ENCODE results near the gene ARHGAP28.
"Not testable (repeated sequence)": the region's sequence is repeated elsewhere in the genome, so short reads cannot be mapped to it uniquely, and the experiment has no call there.

ARHGAP28 gene

DNA sequence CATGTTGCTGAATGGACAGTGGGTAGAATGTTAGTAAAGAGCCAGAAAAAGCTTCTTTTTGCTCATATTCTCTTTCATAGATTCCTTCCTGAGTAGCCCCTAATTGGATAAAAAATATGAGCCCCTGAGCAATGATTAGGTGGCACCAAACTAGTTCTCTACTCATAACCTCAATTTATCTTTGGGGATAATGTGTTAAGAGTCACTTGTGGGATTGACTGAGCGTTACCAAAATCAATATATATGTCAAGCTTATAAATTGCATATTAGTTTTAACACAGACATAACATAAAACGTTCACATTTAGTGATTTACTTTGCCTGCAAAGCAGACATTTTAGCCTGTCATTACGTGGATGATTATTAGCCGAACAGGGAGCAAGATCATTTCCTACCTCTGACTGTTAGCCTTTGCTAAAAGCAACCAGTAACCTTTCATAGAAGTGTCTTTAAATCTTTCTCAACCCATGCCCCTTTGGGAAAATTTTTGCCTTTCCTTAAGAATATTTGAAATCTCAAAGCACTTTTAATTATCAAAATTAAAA lies 85.4 kb downstream of the ARHGAP28 start:
- no peak for DNase-seq

DNA sequence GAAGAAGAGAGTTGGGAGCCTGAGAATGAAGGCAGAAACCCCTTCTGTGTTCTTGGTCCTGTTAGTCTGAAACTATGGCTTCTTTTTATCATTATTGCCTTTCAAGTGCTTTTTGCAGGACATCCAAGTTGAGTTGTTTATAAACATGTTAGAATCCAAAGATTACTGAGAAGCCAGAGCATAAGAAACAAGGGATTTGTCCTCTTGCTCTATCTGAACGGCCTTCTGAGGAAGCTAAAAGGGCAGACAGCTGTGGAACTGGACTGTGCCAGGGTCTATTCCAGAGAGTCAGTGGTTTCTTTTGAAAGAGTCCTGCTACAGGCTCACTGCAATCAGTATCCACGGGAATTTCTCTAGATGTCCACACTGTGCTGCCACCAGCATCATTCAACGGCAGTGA lies 86.6 kb downstream of the ARHGAP28 start:
- no peak for DNase-seq

DNA sequence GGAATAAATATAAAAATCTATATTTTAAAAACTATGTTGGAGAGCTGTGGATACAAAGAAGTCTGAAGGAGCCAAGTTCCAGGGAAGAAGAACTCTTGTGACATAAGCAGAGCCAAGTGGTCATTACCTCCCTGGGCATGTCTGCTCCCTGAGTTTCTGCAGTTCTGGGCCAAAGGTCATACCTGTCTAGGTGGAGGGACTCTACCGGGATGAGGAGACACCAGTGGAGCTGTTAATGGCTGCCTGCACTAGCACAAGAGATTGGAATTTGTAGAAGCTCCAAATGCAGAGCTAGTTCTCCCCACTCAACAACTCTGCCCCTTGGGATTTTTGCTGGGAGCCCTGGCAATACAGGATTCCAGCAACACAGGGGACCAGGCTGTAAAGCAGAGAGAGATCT lies 89.8 kb downstream of the ARHGAP28 start:
- DNase-seq: no peak

DNA sequence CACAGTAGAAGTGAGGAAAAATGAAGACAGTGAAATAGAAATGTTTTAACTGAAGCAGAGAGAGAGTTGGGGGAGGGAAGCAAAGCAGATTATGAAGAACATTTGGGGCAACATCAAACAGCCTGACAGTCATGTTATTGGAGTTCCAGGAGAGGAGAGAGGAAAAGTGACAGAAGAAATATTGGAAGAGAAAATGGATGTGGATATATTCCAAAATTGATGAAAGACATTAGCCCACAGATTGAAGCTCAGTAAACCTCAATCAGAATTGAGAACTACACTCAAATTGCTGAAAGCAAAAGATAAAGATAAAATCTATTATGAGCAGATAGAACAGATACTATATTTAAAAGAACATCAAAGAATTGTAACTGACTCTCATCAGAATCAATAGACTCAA lies 90.8 kb downstream of the ARHGAP28 start:
- DNase-seq: no peak

DNA sequence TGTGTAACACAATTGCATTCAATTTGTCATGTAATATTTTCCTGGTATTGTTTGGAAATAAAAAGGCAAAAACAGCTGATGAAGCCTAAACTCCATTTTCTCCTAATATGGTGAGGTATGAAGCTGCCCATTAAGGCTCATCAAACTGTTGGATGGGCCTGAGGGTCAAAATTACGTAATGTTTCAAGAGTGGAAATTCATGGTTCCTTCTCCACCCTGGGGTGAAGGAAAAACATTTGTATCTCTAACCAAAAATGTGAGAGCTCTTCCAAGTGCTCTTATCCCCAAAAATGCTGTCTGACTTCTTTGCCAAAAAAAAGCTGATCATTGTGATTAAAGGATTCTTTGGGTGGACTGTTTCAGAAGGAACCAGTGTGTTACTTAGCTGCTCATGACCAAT lies 91.8 kb downstream of the ARHGAP28 start:
- DNase-seq: no peak

DNA sequence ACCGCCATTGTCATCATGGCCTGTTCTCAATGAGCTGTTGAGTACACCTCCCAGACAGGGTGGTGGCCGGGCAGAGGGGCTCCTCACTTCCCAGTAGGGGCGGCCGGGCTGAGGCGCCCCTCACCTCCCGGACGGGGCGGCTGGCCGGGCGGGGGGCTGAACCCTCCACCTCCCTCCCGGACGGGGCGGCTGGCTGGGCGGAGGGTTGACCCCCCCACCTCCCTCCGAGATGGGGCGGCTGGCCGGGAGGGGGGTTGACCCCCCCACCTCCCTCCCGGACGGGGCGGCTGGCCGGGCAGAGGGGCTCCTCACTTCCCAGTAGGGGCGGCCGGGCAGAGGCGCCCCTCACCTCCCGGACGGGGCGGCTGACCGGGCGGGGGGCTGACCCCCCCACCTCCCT lies 97.6 kb downstream of the ARHGAP28 start:
- DNase-seq: not testable (repeated sequence)

DNA sequence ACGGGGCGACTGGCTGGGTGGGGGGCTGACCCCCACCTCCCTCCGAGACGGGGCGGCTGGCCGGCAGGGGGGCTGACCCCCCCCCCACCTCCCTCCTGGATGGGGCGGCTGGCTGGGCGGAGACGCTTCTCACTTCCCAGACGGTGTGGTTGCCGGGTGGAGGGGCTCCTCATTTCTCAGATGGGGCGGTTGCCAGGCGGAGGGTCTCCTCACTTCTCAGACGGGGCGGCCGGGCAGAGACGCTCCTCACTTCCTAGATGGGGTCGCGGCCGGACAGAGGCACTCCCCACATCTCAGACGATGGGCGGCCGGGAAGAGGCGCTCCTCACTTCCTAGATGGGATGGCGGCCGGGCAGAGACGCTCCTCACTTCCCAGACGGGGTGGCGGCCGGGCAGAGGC lies 98.0 kb downstream of the ARHGAP28 start:
- DNase-seq: not testable (repeated sequence)

DNA sequence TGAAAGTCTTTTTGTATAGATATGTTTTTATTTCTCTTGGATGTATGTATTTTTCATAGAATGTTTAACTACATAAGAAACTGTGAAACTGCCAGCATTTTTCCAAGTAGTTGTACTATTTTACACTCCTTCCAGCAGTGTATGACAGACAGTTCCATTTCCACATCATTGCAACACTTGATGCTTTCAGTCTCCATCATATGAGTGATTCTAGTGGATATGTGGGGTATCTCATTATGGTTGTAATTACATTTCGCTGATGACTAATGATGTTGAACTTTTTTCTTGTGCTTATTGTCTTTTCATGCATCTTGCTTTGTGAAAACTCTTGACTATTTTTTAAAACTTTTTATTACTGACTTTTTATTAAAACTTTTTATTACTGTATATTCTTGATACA lies 101.4 kb downstream of the ARHGAP28 start:
- no peak for DNase-seq

DNA sequence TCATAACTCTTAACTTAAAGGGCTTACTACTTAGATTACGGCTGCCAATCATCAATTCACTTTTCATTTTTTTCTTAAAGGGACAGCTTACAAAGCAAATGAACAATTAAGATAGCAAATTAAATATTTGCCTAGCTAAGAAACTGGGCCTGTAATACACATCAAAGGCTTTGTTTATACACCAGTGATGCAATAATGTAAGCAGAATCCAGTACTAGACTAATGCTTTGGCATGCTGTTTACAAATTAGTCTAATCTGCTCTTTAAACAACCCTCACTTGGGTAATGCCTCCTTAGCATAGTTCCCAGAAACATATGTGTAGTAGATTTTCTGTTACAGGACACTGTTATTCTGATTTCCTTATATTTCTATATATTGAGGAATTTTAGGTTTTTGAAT lies 105.8 kb downstream of the ARHGAP28 start:
- no peak for DNase-seq

DNA sequence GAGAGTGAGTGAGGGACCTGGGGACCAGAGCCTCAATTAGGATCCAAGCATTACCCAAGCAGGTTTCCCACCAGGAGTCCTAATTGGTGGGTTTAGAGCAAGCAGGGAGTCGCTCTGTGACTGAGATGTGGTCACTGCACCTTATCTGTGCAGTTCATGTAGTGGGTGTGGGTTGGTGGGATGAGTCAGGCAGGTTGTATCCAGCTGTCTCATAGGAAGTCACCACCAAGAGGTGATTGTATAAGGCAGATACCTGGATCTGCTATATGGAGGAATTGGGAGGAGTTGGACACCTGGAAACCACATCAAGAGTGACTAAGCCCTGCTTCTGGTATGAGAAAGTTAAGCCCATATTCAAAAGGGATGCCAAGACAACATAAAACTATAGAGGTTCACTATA lies 106.8 kb downstream of the ARHGAP28 start:
- no peak for DNase-seq

DNA sequence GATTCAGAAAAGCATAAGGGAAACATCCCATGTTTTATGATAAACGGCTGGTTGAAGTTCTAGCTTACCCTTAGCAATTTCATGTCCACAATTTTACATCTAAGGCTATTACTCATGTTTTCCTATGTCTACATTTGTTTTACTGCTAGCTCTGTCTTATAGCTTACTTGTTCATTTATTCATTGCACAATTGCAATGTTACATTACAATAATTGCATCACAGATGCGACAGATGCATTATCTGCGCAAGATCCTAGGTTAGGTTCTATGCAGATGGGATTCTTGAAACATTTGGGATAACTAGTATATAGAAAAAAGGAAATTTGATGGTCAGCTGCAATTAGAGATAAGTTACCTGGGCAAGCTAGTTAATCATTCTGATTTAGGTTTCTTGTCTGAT lies 108.4 kb downstream of the ARHGAP28 start:
- no peak for DNase-seq

DNA sequence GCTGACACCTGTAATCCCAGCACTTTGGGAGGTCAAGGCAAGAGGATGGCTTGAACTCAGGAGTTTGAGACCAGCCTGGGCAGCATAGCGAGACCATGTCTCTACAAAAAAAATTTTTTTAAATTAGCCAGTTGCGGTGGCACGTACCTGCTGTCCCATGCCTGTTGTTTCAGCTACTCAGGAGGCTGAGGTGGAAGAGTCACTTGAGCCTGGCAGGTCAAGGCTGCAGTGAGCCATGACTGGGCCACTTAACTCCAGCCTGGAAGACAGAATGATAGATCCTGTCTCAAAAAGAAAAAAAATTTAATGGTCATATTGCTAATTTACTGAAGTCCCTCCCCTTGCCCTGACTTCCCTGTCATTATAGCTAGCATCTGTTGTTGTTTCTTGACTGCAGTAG lies 112.6 kb downstream of the ARHGAP28 start:
- no peak for DNase-seq

DNA sequence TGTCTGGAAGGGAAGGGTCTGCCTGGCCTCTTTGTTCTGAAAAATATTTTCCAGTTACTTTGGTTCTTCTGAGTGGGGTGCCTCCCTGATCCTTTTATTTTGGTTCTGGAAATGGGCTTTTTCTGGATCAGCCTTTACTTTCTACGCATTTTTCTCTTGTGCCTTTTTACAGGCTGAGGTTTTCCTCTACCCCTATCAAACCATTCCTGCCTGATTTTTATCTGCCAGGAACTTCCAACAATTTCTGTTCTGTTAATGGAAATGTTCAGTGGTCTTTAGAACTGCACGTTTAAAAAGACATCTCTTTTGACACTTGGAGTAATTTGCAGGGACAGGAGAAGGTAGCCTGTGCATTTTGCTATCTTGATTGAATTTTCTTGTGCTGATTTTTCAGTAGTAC lies 113.8 kb downstream of the ARHGAP28 start:
- DNase-seq: no peak

DNA sequence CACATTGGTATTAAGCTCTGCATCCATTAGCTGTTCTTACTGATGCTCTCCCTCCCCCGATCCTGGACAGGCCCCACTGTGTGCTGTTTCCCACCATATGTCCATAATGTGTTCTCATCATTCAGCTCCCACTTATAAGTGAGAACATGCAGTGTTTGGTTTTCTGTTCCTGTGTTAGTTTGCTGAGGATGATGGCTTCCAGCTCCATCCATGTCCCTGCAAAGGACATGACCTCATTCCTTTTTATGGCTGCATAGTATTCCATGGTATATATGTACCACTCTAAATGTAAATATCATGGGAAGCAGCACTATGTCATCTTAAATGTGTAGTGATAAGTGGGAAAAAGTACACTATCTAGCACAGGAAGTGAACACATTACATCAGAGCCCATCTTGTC lies 116.0 kb downstream of the ARHGAP28 start:
- DNase-seq: not testable (repeated sequence)

DNA sequence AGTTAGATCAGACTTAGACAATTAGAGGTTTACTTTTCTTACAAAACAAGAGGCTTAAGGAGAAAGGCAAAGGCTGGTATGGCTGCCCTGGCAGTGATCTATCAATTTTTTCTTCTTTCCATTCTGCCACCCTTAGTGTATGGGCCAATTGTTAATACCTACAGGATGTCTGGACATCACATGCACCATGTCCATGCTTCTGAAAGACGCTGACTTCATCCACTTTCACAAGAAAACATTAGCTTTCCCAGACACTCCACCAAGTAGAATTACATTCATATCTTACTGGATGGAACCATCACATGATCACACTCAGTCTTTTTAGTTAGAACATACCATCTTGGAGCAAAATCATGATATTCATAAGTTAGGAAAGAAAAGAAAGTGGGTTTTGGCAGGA lies 120.9 kb downstream of the ARHGAP28 start:
- no peak for DNase-seq

DNA sequence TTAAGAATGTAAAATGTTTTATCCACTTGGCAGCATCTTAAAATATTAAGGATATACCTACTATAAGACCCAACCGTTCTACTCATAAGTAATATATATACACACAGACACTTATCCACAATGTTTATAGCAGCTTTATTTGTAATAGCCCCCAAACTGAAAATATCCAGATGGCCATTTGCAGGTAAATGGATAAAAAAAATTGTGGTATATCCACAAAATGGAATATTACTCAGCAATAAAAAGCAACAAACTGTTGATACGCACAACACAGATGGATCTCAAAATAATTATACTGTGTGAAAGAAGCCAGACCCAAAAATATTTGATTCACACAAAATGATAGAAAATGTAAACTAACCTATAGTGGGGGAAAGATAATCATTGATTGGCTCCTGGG lies 122.0 kb downstream of the ARHGAP28 start:
- DNase-seq: no peak

DNA sequence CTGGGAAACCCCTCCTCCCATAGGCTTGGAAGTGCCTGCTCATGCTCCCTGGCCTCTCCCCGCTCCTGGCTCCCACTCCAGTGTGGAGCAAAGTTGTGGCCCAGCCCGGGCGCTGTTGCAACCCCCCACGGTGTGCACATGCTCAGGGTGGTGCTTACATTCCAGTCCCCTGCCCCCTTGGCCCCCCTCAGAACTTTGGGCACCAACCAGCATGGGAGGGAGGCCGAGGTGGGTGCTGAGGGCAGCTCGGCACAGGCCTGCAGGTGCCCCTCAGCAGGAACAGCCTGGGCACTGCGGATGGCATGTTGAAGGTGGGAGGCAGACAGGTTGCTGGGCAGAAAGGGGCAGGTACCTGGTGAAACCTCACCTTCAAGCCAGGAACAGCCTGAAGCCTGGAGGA lies 125.3 kb downstream of the ARHGAP28 start:
- no peak for DNase-seq

DNA sequence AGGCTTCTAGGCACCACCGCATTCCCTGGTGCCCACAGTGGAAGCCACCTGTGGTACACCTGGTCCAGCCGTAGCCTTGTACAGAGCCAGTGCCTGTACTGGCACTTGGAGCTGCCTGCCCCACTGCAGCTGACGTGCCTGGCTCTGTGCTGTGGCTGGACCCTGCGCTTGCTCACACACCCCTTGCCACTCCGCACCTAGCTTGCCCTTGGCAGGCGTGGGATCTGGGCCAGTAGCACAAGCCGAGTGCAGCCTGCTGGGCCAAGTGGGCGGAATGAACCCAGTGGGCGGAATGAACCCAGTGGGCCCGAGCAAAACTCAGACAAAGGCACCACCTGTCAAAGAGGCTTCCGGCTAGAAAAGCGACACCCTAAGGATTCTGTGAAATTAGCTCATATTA lies 126.3 kb downstream of the ARHGAP28 start:
- no peak for DNase-seq

DNA sequence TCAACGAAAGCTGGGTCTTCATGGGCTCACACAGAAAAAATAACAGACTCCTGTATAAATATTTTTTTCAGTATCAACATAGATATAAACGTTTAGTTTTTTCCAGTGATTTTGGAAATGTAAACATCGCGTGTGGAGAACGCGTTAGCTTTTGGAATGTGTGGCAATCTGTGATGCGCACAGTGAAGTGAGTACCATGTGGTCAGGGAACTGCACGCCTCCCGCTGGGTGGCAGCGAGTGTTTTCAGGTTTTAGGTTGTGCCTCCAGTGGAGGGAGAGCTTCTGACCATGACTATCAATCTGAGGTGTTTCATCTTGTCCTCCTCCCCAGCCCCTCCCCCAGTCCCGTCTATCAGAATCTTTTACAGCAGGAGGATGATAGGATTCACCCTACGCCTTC lies 127.8 kb downstream of the ARHGAP28 start:
- DNase-seq: no peak

DNA sequence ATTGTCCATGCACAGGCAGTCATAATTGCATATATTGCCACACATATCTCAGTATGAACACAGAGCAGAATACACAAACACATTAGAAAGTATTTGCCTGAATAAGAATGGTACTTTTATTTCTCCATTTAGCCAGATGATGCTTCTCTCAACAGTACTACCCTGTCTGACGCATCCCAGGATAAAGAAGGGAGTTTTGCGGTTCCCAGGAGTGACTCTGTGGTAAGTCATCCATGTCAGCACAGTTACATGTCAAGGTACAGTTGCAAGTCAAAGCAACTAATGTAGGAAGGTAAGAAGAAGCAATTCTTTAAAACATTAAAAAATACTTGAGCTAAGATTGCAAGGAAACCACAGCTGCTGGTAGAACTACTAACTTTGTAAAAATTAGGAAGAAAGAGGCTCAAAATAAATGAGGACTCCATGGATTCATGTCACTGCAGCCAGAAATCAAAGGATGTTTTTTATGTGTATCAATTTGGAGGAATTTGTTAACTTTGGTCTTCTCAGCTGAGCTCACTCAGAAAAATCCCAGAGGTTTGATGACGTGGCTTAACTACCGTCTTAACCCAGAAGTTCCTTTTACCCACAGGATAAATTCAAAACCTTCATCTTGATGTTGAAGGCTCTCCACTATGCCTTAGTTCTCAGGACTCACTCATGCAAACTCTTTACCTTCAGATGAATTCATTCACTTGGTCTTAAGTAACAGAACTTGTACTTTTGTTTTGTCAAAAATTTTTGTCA lies 130.3 kb downstream of the ARHGAP28 start:
- no peak for DNase-seq

DNA sequence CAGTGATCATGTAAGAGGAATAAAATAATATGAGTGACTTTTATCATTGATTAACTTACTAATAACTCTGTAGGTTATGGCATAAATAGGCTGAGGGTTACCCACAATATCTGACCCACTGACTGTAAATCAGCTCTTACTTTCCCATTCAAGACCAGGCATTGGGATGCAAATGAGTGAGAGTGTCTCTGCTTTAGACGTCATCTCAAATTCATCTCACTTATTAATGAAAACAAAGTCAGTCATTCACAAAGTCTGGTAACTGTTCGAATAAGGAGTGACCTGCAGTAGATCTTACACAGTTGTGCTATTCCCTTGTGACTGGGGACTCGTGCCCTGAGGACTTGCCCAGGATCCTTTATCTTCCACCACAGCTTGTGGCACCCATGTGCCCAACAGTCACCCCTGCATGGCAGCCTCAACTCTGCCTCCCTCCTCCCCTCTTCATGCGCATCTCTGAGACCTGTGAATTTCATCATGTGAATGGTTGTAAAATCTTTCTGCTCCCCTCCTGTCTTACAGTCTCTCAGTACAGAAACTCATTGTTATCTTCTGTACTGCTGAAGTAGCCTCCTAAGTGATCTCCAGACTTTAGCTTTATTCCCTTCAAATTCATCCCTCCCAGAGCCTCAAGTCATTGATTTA lies 131.4 kb downstream of the ARHGAP28 start:
- DNase-seq: no peak

DNA sequence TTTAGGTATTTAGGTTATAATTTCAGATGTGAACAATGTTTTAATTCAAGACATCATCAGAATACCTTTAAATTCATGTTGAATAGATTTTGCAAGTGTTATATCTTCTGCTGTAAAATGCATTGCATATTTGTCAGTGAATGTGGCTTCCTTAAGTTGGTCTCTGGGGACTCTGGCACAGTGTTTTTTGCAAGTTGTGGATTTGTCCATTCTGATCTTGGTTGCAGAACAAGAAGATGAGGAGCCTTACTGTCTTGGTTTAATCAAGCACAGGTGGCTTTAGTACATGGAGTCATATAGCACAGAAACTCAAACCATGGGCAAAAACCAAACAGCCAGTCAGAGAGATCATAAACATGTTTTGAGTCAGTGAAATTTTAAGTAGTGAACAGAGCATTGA lies 135.7 kb downstream of the ARHGAP28 start:
- DNase-seq: no peak

DNA sequence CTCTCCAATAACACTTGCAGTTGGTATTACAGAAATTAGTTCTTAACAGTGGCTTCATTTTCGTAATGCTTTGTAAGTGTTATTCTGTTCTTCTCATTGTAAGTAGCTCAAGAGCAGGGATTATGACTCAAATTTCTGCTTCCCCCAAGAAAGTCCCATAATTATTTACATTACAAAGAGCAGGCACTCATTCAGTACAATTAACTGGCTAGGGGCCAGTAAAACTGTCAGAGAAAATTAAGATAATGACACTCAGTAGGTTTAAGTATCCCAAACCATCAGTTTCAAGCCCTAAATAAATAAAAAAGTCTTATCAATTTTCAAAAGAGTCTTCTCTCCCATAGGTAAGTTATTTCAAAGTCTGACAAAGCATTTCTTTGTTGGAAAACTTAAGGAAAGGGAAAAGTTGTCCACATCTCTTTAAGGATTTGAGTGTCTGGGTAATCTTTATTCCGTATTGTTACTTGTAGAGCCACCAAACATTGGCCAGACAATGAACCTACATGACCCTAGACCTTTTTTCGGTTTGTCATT lies 137.1 kb downstream of the ARHGAP28 start:
- DNase-seq: no peak

DNA sequence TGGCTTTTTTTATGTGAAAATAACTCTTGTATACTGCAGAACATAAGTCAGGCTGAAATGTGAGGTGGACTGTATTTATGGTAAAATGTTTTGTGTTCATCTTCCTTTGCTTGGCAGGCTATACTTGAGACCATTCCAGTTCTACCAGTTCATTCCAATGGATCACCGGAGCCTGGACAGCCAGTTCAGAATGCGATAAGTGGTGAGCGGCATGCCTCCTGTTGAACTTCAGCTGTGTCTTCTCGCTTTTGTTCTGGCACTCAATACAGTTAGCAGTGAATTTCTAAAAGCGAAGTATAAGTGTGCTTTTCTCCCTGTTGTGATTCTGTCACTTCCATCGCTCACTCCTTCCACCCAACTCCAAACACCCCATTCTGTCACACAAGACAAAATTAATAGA lies 138.5 kb downstream of the ARHGAP28 start:
- no peak for DNase-seq

Measured in right kidney (tissue), 1 donor.